ENCODE data around the gene ELOVL5. TPM values are rescaled to one million over a fixed set of nuclear protein-coding genes. Genes with fewer than 3 reads are reported as not detected.
"Not testable (repeated sequence)": the region's sequence is repeated elsewhere in the genome, so short reads cannot be mapped to it uniquely, and the experiment has no call there.

Gene ELOVL5
- total RNA-seq, 3 donors from 2014 or later = 89.4 to 115 (median 104) TPM

DNA sequence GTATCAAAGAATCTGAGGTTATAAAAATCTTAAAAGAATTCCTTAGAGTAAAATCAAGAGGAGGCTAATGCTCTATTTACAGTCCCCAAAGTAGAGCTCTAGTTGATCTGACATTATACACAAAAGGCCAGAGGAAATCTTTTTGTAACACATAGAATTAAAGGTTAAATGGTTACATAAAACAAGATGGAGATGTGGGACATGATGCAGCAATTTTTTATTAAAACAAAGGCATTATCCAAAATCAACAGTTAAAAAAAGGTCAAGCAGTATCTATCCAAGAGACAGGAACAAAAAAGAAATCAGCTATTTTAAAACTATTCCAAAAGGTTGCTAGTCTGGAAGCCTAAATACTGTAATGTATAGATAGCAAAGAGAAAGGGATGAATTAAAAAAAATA is 20.4 kb downstream of the ELOVL5 start:
- DNase-seq = no peak
- peaks cover 72% of the 10 kb centered on the region for H3K4me1 Mint-ChIP-seq (ENCODE audit: low read depth)
- no peaks in the 10 kb centered on the region for H3K27me3 Mint-ChIP-seq (ENCODE audit: low read depth)
- H3K36me3 Mint-ChIP-seq (ENCODE audit: insufficient read depth) = peaks cover 16% of the 10 kb centered on the region
- no peaks in the 10 kb centered on the region for H3K9me3 Mint-ChIP-seq
- no peak overlapping the region for H3K4me3 Mint-ChIP-seq
- ATAC-seq = no peak

DNA sequence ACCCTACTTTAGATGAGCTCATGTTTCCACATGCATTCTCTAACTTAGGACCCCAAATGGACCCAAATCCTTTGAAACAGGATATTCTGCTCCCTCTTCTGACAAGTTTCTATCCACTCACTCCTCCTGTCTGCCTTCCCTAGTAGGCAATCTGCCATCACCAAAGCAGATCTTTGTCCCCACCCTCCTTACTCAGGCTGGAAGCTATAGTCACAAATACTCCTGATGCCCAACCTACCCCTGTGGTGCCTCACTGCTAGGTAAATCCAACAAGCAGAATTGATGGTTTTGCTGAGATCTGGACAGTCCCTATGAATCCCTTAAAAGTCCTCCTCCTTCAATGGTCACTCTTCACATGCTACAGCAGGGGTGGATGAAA is 21.7 kb downstream of the ELOVL5 start:
- Mint-ChIP-seq H3K36me3 (ENCODE audit: insufficient read depth) (peaks cover 16% of the 10 kb centered on the region), H3K27me3 (ENCODE audit: low read depth) (no peaks in the 10 kb centered on the region), H3K4me1 (ENCODE audit: low read depth) (peaks cover 71% of the 10 kb centered on the region), H3K4me3 (no peak overlapping the region), H3K9me3 (no peaks in the 10 kb centered on the region)
- ATAC-seq (no peak), DNase-seq (no peak)

DNA sequence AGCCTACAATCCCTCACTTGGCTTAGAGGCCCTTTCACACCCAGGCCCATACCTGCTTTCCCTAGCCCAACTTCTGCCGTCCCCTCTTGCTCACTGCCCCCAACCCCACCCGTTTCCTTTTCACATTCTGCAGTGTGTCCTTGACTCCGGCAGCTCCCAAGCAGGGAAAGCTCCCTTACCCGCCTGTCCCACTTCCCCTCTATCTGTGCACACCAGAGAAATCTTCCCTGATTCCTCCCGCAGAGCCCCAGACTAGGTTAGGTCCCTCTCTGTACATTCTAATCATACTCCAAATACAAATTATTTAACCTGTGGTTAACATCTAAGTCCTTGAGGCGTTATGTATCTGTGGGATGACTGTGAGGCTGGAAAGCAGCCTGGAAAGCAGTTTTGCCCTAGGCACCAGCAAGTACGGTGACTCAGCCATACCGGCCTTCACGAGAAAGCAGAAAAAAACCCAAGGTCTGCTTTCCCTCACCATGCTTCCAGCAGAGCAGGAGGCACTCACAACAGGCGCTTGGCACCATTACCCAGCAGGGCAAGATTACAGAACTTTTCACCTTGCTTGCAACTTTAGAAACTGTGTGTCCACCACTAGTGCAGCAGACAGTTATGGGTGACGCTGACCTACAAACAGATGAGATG is 22.3 kb downstream of the ELOVL5 start:
- Mint-ChIP-seq H3K4me3 (no peak overlapping the region), H3K36me3 (ENCODE audit: insufficient read depth) (peaks cover 14% of the 10 kb centered on the region), H3K4me1 (ENCODE audit: low read depth) (peaks cover 70% of the 10 kb centered on the region), H3K27me3 (ENCODE audit: low read depth) (no peaks in the 10 kb centered on the region), H3K9me3 (no peaks in the 10 kb centered on the region)
- ATAC-seq (peak in 1 of 2 donors; percentile 33), DNase-seq (no peak)

DNA sequence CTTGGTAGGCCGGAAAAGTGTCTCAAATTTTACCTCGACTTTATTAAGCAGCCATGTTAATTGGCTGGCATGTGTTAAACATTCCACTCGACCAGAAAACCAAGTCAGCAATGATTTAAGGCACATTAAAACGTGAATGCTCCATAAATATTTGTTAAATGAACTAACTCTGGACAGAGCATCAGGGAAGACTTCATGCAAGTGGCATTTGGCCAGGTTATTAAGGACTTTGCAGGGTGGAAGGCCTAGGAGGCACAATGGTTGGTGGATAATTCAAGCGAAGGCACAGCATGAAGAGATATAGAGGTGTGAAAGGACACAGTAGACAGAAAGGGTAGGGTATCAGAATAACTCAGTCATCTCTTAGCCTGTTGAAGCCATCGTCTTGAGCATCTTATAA is 23.0 kb downstream of the ELOVL5 start:
- DNase-seq (no peak), ATAC-seq (no peak)
- Mint-ChIP-seq H3K9me3 (no peaks in the 10 kb centered on the region), H3K4me3 (no peak overlapping the region), H3K27me3 (ENCODE audit: low read depth) (no peaks in the 10 kb centered on the region), H3K4me1 (ENCODE audit: low read depth) (peaks cover 67% of the 10 kb centered on the region), H3K36me3 (ENCODE audit: insufficient read depth) (peaks cover 14% of the 10 kb centered on the region)

DNA sequence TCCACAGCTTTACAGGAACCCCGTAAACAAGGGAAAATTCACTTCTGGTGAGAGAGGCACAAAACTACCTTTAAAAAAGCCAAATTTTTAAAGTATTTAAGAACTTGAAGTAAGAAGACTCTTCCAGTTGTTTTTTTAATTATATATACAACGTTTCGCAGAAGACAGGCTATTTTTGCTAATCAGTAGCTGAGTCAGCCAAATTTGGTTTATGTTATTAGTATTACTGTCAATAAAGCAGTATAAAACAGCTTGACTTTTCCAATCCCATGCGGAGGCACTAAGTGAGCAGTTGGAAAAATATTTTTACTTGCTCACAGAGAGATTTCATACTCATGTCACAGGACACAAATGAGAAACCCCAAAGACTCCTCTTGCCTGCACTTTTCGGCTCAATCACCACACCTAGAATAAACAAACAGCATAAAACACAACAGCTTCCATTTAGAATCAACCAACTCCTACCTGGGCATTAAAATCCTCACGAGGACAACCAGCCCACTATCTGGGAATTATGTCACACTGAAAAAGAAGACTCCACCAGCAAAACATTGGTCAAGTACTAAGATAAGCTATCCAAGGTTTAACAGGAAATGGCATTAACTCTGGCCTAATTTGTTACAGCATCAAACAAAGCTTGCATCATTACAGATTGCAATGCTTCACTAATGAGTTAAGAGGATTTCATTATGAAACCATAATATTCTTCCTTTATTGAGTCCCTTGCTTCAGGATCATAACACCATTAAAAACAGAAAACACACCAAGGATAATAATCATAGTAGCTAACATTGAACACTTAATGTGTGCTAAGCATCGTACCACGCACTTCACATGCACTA is 26.3 kb downstream of the ELOVL5 start:
- Mint-ChIP-seq H3K4me1 (ENCODE audit: low read depth) (peaks cover 64% of the 10 kb centered on the region), H3K4me3 (no peak overlapping the region), H3K36me3 (ENCODE audit: insufficient read depth) (peaks cover 15% of the 10 kb centered on the region), H3K27me3 (ENCODE audit: low read depth) (no peaks in the 10 kb centered on the region), H3K9me3 (no peaks in the 10 kb centered on the region)
- ATAC-seq = no peak
- DNase-seq = no peak

DNA sequence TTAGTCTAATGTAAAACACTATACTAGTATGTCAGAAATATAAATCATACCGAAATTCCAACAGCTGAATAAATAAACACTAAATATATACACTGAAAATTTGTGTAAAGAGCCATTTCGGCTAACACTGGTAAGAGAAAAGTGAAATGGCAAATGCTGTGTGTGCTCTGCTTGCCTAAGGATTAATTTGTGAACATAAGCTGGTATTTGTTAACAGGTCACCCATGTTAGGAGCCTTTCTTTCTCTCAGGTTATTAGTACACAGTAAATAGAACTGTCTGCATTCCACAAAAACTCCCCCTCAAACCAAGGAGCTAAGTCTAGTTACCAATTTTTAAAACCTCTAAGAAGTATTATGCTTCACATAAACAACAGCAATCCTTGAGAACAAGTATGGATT is 27.0 kb downstream of the ELOVL5 start:
- Mint-ChIP-seq H3K36me3 (ENCODE audit: insufficient read depth) (peaks cover 15% of the 10 kb centered on the region), H3K27me3 (ENCODE audit: low read depth) (no peaks in the 10 kb centered on the region), H3K9me3 (no peaks in the 10 kb centered on the region), H3K4me1 (ENCODE audit: low read depth) (peaks cover 64% of the 10 kb centered on the region), H3K4me3 (no peak overlapping the region)
- no peak for ATAC-seq
- no peak for DNase-seq

DNA sequence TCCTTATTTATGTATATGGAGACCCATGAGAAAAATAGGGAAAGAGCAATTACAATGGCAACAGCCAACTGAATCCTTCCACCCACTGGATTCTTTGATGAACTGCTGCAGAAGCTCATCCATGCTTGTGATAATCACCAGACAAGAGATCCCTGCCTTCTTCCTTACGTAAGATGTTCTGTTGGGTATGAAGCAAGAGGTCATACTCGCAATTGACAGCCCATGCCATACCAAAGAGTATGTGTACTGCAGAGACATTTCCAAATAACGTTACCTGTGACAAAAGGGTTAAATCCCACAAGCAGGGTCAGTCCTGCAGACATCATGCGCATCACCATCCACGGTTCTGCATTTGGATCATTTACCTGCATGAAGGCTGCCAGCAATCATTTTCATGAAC is 27.8 kb downstream of the ELOVL5 start:
- peaks cover 64% of the 10 kb centered on the region for H3K4me1 Mint-ChIP-seq (ENCODE audit: low read depth)
- H3K4me3 Mint-ChIP-seq = no peak overlapping the region
- H3K27me3 Mint-ChIP-seq (ENCODE audit: low read depth) = no peaks in the 10 kb centered on the region
- no peak for ATAC-seq
- H3K36me3 Mint-ChIP-seq (ENCODE audit: insufficient read depth) = peaks cover 18% of the 10 kb centered on the region
- no peak for DNase-seq
- H3K9me3 Mint-ChIP-seq = no peaks in the 10 kb centered on the region

DNA sequence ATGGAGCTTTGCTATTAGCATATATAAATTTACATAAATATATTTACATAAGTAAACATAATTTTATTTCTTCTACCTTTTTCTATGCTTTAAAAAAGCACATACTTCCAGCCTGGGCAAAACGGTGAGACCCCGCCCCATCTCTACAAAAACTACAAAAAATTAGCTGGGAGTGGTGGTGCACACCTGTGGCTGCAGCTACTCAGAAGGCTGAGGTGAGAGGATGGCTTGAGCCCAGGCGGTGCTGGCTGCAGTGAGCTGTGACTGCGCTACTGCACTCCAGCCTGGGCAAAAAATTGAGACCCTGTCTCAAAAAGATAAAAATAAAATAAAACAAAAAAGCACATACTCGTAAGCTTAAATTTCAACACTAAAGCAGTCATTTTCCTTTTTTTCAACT is 30.3 kb downstream of the ELOVL5 start:
- Mint-ChIP-seq H3K4me3 (no peak overlapping the region), H3K27me3 (ENCODE audit: low read depth) (no peaks in the 10 kb centered on the region), H3K9me3 (no peaks in the 10 kb centered on the region), H3K4me1 (ENCODE audit: low read depth) (peaks cover 72% of the 10 kb centered on the region), H3K36me3 (ENCODE audit: insufficient read depth) (peaks cover 19% of the 10 kb centered on the region)
- DNase-seq (no peak), ATAC-seq (no peak)

DNA sequence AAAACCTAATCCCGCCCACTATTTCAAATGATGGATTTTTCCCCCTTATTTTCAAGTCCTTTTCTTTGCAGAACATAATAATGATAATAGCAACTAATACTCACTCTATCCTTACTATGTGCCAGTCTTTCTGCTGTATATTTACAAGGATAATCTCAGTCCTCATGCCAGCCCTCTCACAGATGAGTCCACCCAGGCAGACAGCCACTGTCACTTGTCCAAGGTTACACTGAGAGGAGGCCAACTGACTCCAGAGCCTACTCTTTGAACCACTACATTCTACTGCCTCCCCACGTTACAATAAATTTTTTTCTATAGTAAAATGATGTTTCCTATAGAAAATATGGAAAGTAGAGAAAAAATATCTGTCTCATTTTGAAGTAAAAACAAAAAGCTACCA is 30.9 kb downstream of the ELOVL5 start:
- H3K4me3 Mint-ChIP-seq = no peak overlapping the region
- no peak for DNase-seq
- no peaks in the 10 kb centered on the region for H3K9me3 Mint-ChIP-seq
- peaks cover 73% of the 10 kb centered on the region for H3K4me1 Mint-ChIP-seq (ENCODE audit: low read depth)
- ATAC-seq = no peak
- no peaks in the 10 kb centered on the region for H3K27me3 Mint-ChIP-seq (ENCODE audit: low read depth)
- peaks cover 19% of the 10 kb centered on the region for H3K36me3 Mint-ChIP-seq (ENCODE audit: insufficient read depth)

DNA sequence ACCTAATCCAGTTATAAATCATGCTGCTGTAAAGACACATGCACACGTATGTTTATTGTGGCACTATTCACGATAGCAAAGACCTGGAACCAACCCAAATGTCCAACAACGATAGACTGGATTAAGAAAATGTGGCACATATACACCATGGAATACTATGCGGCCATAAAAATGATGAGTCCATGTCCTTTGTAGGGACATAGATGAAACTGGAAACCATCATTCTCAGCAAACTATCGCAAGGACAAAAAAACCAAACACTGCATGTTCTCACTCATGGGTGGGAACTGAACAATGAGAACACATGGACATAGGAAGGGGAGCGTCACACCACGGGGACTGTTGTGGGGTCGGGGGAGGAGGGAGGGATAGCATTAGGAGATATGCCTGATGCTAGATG is 31.5 kb downstream of the ELOVL5 start:
- Mint-ChIP-seq H3K36me3 (ENCODE audit: insufficient read depth) (peaks cover 15% of the 10 kb centered on the region), H3K4me1 (ENCODE audit: low read depth) (peaks cover 73% of the 10 kb centered on the region)
- ATAC-seq; H3K9me3 Mint-ChIP-seq; H3K4me3 Mint-ChIP-seq; DNase-seq; H3K27me3 Mint-ChIP-seq (ENCODE audit: low read depth): not testable (repeated sequence)

DNA sequence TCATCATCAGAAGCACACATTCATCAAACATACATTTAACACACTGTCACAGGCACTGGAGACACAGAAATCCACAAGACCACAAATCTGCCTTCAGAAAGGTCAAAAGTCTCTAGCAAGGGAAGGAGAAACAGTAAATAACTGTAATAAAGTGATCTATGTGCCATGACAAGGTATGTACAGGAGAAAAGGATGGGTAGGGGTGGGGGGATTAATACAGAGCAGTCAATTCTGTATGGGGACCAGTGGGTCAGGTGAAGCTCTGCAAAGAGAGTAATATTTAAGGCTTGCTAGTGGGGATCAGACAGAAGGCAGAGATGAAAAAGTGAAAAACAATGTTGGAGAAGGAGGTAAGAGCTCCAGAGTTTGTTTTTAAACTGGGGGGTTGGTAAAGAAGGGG is 32.6 kb downstream of the ELOVL5 start:
- Mint-ChIP-seq H3K4me1 (ENCODE audit: low read depth) (peaks cover 76% of the 10 kb centered on the region), H3K27me3 (ENCODE audit: low read depth) (no peaks in the 10 kb centered on the region), H3K4me3 (no peak overlapping the region), H3K36me3 (ENCODE audit: insufficient read depth) (peaks cover 19% of the 10 kb centered on the region), H3K9me3 (no peaks in the 10 kb centered on the region)
- ATAC-seq (no peak), DNase-seq (no peak)

DNA sequence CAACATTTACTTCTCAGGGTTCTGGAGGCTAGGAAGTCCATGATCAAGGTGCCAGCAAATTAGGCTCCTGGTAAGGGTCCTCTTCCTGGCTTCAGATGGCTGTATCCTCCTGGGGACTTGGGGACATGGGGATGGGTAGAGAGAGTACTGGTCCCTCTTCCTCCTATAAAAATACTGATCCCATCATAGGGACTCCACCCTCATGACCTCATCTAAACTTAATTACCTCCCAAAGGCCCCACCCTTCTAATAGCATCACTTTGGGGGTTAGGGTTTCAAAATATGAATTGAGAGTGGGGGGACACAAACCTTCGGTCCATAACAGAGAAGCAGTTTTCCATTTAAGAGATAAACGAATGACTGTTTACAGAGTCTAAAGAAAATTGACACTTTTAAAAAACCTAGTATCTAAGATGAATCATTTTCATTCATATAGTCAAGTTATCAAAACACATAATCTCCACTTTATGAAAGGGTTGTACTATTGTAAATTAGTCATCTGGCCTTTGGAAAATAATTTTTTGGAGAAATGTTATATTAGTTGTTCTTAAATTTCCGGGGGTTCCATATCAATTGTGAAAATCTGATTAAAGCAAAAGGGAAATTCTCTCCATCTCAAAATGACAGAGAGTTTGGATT is 33.5 kb downstream of the ELOVL5 start:
- no peaks in the 10 kb centered on the region for H3K27me3 Mint-ChIP-seq (ENCODE audit: low read depth)
- DNase-seq (no peak), ATAC-seq (peak; percentile 46 to 51)
- peaks cover 79% of the 10 kb centered on the region for H3K4me1 Mint-ChIP-seq (ENCODE audit: low read depth)
- H3K4me3 Mint-ChIP-seq = no peak overlapping the region
- peaks cover 16% of the 10 kb centered on the region for H3K36me3 Mint-ChIP-seq (ENCODE audit: insufficient read depth)
- H3K9me3 Mint-ChIP-seq = no peaks in the 10 kb centered on the region

DNA sequence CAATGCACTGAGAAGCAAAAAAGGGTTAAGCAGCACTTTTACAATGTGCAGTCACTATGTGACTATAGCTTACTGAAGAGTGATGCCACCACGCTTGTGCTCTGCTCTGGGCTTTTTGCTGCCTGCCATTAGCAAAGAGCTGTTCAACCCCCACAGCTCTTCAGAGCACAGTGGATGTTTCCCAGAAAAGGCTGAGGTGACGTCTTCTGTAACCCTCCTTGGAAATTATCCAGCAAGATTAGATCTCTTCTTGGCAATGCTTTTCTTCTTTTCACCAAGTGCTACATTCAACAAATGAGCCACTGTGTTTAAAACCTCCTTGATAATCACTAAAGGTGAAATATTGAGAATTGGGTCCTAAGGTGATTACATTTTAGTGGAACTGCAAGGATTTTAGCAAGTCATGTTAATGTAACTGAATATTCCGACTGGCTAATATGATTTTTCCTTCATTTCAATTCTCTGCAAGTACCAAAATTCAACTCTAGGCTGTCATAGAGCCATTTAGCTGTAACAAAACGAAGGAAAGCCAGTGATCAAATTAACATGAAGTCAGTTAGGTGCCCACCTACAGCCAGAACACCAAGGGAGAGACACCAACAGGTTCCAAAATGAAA is 34.9 kb downstream of the ELOVL5 start:
- Mint-ChIP-seq H3K4me3 (no peak overlapping the region), H3K27me3 (ENCODE audit: low read depth) (no peaks in the 10 kb centered on the region), H3K9me3 (no peaks in the 10 kb centered on the region), H3K36me3 (ENCODE audit: insufficient read depth) (peaks cover 11% of the 10 kb centered on the region), H3K4me1 (ENCODE audit: low read depth) (peaks cover 86% of the 10 kb centered on the region)
- DNase-seq (no peak), ATAC-seq (no peak)

DNA sequence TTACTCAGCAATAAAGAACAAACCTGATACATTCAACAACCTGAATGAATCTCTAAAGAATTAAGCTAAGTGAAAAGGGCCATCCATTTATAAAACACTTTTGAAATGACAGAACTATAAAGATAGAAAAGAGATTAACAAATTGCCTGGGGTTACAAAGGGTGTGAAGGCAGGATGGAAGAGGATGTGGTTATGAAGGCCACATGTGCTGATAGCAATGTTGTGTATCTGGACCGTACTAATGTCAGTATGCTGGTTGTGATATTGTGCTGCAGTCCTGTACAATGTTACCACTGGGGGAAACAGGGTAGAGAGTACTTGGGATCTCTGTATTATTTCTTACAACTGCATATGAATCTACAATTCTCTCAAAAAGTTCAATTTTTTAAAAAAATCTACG is 36.4 kb downstream of the ELOVL5 start:
- no peak for DNase-seq
- Mint-ChIP-seq H3K27me3 (ENCODE audit: low read depth) (no peaks in the 10 kb centered on the region), H3K4me3 (peak overlapping the region; percentile 30), H3K9me3 (no peaks in the 10 kb centered on the region), H3K4me1 (ENCODE audit: low read depth) (peaks cover 96% of the 10 kb centered on the region), H3K36me3 (ENCODE audit: insufficient read depth) (peaks cover 13% of the 10 kb centered on the region)
- no peak for ATAC-seq

Measured in activated T-cell treated with anti-CD3 and anti-CD28 coated beads, Interleukin-2, amount 50 U/mL, for 4 hours (primary cell).